GM23338 (cell line): ENCODE measurements around the gene LMF1. TPM values are rescaled to one million over a fixed set of nuclear protein-coding genes. Genes with fewer than 3 reads are reported as not detected.

Experiments used
- EZH2 ChIP-seq: fragments of 200-600 bp; sonication (generic); IDR thresholded peaks from one replicate; pipeline ENCODE4 v1.8.0; 2017; ENCODE audit warnings: antibody characterized with exemption, mild to moderate bottlenecking, low read depth; ENCODE audit not compliant: unreplicated experiment
- JUNB ChIP-seq: IDR thresholded peaks from one replicate; pipeline ENCODE4 v1.6.1; 2016; ENCODE audit warnings: antibody characterized with exemption; ENCODE audit not compliant: unreplicated experiment
- polyA plus RNA-seq: library from polyadenylated mRNA; unstranded; fragments of >200 nt; fragmentation: Nextera tagmentation; extraction: Ambion mirVana; gene quantifications from 2 replicates; pipeline ENCODE4 v1.2.1, GENCODE V29; 2016
- total RNA-seq: library from RNA; depleted of rRNA; stranded (reverse); fragments of >200 nt; shearing (Covaris generic); gene quantifications from 2 replicates; pipeline ENCODE4 v1.2.3, GENCODE V29; 2014
- TF ChIP-seq, protein P1 (sequence below): fragments of 250-450 bp; sonication (Bioruptor Pico); IDR thresholded peaks from 2 replicates; pipeline ENCODE4 v1.5.0; 2020; ENCODE audit warnings: mild to moderate bottlenecking, moderate library complexity
- TF ChIP-seq, protein P2 (sequence below), 2 experiments: fragments of 200-600 bp in 1 of 2; sonication (generic) in 1 of 2; conservative IDR thresholded peaks; 2 replicates each; pipeline versions ENCODE4 v1.5.1 to v1.6.1; 2016 to 2017; ENCODE audit warnings: antibody characterized with exemption in 2 of 2, low read depth in 2 of 2, mild to moderate bottlenecking in 2 of 2, moderate library complexity in 1 of 2
- TF ChIP-seq, protein P3 (sequence below): IDR thresholded peaks from one replicate; pipeline ENCODE4 v1.6.1; 2018; ENCODE audit warnings: antibody characterized with exemption; ENCODE audit not compliant: unreplicated experiment

The LMF1 gene
- total and polyA plus RNA-seq, 2 experiments from 2014 or later: 4.2 to 10.1 TPM

DNA sequence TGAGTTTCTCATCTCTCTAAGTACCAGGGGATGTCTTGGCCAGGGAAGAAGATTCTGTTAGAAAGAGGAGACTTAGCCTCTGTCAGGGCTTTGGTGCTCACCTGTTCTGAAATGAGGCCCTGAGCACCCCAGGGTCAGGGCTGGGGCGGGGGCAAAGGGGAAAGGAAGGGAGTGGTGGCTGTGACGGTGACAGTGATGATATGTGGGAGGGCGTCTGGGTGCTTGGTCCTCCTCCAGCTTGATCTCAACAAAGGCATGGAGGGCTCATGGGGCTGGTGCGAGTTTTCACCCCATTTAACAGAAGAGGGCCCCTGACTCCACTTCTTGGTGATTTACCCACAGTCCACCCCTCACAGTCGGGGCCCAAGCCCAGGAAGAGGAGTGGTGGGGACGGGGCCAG is 25.9 kb upstream of the LMF1 start (continued):
- TF ChIP-seq, protein P1, sequence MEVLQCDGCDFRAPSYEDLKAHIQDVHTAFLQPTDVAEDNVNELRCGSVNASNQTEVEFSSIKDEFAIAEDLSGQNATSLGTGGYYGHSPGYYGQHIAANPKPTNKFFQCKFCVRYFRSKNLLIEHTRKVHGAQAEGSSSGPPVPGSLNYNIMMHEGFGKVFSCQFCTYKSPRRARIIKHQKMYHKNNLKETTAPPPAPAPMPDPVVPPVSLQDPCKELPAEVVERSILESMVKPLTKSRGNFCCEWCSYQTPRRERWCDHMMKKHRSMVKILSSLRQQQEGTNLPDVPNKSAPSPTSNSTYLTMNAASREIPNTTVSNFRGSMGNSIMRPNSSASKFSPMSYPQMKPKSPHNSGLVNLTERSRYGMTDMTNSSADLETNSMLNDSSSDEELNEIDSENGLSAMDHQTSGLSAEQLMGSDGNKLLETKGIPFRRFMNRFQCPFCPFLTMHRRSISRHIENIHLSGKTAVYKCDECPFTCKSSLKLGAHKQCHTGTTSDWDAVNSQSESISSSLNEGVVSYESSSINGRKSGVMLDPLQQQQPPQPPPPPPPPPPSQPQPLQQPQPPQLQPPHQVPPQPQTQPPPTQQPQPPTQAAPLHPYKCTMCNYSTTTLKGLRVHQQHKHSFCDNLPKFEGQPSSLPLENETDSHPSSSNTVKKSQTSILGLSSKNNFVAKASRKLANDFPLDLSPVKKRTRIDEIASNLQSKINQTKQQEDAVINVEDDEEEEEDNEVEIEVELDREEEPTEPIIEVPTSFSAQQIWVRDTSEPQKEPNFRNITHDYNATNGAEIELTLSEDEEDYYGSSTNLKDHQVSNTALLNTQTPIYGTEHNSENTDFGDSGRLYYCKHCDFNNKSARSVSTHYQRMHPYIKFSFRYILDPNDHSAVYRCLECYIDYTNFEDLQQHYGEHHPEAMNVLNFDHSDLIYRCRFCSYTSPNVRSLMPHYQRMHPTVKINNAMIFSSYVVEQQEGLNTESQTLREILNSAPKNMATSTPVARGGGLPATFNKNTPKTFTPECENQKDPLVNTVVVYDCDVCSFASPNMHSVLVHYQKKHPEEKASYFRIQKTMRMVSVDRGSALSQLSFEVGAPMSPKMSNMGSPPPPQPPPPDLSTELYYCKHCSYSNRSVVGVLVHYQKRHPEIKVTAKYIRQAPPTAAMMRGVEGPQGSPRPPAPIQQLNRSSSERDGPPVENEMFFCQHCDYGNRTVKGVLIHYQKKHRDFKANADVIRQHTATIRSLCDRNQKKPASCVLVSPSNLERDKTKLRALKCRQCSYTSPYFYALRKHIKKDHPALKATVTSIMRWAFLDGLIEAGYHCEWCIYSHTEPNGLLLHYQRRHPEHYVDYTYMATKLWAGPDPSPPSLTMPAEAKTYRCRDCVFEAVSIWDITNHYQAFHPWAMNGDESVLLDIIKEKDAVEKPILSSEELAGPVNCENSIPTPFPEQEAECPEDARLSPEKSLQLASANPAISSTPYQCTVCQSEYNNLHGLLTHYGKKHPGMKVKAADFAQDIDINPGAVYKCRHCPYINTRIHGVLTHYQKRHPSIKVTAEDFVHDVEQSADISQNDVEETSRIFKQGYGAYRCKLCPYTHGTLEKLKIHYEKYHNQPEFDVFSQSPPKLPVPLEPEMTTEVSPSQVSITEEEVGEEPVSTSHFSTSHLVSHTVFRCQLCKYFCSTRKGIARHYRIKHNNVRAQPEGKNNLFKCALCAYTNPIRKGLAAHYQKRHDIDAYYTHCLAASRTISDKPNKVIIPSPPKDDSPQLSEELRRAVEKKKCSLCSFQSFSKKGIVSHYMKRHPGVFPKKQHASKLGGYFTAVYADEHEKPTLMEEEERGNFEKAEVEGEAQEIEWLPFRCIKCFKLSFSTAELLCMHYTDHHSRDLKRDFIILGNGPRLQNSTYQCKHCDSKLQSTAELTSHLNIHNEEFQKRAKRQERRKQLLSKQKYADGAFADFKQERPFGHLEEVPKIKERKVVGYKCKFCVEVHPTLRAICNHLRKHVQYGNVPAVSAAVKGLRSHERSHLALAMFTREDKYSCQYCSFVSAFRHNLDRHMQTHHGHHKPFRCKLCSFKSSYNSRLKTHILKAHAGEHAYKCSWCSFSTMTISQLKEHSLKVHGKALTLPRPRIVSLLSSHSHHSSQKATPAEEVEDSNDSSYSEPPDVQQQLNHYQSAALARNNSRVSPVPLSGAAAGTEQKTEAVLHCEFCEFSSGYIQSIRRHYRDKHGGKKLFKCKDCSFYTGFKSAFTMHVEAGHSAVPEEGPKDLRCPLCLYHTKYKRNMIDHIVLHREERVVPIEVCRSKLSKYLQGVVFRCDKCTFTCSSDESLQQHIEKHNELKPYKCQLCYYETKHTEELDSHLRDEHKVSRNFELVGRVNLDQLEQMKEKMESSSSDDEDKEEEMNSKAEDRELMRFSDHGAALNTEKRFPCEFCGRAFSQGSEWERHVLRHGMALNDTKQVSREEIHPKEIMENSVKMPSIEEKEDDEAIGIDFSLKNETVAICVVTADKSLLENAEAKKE: no peak
- no peak for TF ChIP-seq JUNB
- no peak for TF ChIP-seq EZH2
- TF ChIP-seq, protein P2, sequence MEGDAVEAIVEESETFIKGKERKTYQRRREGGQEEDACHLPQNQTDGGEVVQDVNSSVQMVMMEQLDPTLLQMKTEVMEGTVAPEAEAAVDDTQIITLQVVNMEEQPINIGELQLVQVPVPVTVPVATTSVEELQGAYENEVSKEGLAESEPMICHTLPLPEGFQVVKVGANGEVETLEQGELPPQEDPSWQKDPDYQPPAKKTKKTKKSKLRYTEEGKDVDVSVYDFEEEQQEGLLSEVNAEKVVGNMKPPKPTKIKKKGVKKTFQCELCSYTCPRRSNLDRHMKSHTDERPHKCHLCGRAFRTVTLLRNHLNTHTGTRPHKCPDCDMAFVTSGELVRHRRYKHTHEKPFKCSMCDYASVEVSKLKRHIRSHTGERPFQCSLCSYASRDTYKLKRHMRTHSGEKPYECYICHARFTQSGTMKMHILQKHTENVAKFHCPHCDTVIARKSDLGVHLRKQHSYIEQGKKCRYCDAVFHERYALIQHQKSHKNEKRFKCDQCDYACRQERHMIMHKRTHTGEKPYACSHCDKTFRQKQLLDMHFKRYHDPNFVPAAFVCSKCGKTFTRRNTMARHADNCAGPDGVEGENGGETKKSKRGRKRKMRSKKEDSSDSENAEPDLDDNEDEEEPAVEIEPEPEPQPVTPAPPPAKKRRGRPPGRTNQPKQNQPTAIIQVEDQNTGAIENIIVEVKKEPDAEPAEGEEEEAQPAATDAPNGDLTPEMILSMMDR (conservative IDR thresholded peaks at IDR 0.05; ENCODE audit: low read depth in 2 of 2): no peak
- TF ChIP-seq, protein P3, sequence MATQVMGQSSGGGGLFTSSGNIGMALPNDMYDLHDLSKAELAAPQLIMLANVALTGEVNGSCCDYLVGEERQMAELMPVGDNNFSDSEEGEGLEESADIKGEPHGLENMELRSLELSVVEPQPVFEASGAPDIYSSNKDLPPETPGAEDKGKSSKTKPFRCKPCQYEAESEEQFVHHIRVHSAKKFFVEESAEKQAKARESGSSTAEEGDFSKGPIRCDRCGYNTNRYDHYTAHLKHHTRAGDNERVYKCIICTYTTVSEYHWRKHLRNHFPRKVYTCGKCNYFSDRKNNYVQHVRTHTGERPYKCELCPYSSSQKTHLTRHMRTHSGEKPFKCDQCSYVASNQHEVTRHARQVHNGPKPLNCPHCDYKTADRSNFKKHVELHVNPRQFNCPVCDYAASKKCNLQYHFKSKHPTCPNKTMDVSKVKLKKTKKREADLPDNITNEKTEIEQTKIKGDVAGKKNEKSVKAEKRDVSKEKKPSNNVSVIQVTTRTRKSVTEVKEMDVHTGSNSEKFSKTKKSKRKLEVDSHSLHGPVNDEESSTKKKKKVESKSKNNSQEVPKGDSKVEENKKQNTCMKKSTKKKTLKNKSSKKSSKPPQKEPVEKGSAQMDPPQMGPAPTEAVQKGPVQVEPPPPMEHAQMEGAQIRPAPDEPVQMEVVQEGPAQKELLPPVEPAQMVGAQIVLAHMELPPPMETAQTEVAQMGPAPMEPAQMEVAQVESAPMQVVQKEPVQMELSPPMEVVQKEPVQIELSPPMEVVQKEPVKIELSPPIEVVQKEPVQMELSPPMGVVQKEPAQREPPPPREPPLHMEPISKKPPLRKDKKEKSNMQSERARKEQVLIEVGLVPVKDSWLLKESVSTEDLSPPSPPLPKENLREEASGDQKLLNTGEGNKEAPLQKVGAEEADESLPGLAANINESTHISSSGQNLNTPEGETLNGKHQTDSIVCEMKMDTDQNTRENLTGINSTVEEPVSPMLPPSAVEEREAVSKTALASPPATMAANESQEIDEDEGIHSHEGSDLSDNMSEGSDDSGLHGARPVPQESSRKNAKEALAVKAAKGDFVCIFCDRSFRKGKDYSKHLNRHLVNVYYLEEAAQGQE: no peak
